ENCODE data around the gene ENTPD5.

ENTPD5 gene

GRCh38 chr14:73935666-73936065 is 83.4 kb downstream of the ENTPD5 start:
- CTCF ChIA-PET = interaction anchor here (0.6 to 1.0 kb wide), 6 partner anchors 16 to 336 kb away, joined by 3 to 4 read pairs (median 3); no protein-coding TSS in a partner anchor
- TF ChIP-seq ZNF518A (tag by site-specific recombination; conservative IDR thresholded peaks at IDR 0.05; ENCODE audit: low read depth) = no peak
- TF ChIP-seq KLF1 (tag by site-specific recombination; IDR thresholded peaks at IDR 0.05) = no peak
- TF ChIP-seq ZNF488 (tag by site-specific recombination; IDR thresholded peaks at IDR 0.05) = no peak
- TF ChIP-seq ZBTB20 (tag by site-specific recombination; IDR thresholded peaks at IDR 0.05) = no peak
- TF ChIP-seq ZNF571 (tag by site-specific recombination; IDR thresholded peaks at IDR 0.05) = no peak
- TF ChIP-seq GLIS2 (tag by site-specific recombination; IDR thresholded peaks at IDR 0.05) = no peak
- no peak for TF ChIP-seq ZNF335 (tag by site-specific recombination; conservative IDR thresholded peaks at IDR 0.05)
- no peak for TF ChIP-seq GLIS1 (tag by site-specific recombination; IDR thresholded peaks at IDR 0.05)
- no peak for TF ChIP-seq ZNF132 (tag by site-specific recombination; IDR thresholded peaks at IDR 0.05; ENCODE audit: borderline replicate concordance)
- TF ChIP-seq MZF1 (tag by site-specific recombination; IDR thresholded peaks at IDR 0.05; ENCODE audit: borderline replicate concordance) = no peak
- no peak for TF ChIP-seq ZEB2 (tag by site-specific recombination; IDR thresholded peaks at IDR 0.05)
- no peak for TF ChIP-seq ZSCAN5A (tag by site-specific recombination; IDR thresholded peaks at IDR 0.05)
- TF ChIP-seq ZBTB26 (tag by site-specific recombination; optimal IDR thresholded peaks at IDR 0.05) = no peak
- TF ChIP-seq ZNF391 (tag by site-specific recombination; IDR thresholded peaks at IDR 0.05; ENCODE audit: borderline replicate concordance, low read depth) = no peak
- no peak for TF ChIP-seq ZNF473 (tag by site-specific recombination; IDR thresholded peaks at IDR 0.05)
- no peak for TF ChIP-seq ZNF596 (tag by site-specific recombination; IDR thresholded peaks at IDR 0.05)
- no peaks in the 10 kb centered on the region for H3K4me1 ChIP-seq (ENCODE audit: control insufficient read depth, insufficient read depth, low read length)
- H3K27ac ChIP-seq (ENCODE audit: extremely low read depth, low read depth, low read length) = no peak overlapping the region
- POLR2A ChIA-PET = interaction anchor here (0.6 kb wide), 1 partner anchor 74 kb away, joined by 6 read pairs; no protein-coding TSS in a partner anchor
- H3K4me3 ChIP-seq (ENCODE audit: low read depth, low read length) = no peak overlapping the region
- H3K36me3 ChIP-seq (ENCODE audit: control insufficient read depth in 2 of 2, insufficient read depth in 1 of 2, low read length in 2 of 2) = peaks cover 22 to 67% of the 10 kb centered on the region in 2 experiments
- no peaks in the 10 kb centered on the region for H3K9me3 ChIP-seq (ENCODE audit: control insufficient read depth, insufficient read depth, low read depth, low read length)

- ChIA-PET CTCF (no interaction called here), POLR2A (no interaction called here)
- Histone ChIP-seq H3K36me3 (ENCODE audit: control insufficient read depth in 2 of 2, insufficient read depth in 1 of 2, low read length in 2 of 2) (peaks cover 78 to 97% of the 10 kb centered on the region in 2 experiments), H3K4me3 (ENCODE audit: low read depth, low read length) (no peak overlapping the region), H3K27ac (ENCODE audit: extremely low read depth, low read depth, low read length) (no peak overlapping the region), H3K4me1 (ENCODE audit: control insufficient read depth, insufficient read depth, low read length) (no peaks in the 10 kb centered on the region), H3K9me3 (ENCODE audit: control insufficient read depth, insufficient read depth, low read depth, low read length) (no peaks in the 10 kb centered on the region)
- TF ChIP-seq ZSCAN18 (tag by site-specific recombination; IDR thresholded peaks at IDR 0.05) (no peak), IKZF3 (tag by site-specific recombination; IDR thresholded peaks at IDR 0.05) (no peak), PRDM10 (tag by site-specific recombination; IDR thresholded peaks at IDR 0.05) (no peak)
Observed at GRCh38 chr14:73924337-73924736, 94.8 kb downstream of the ENTPD5 start.
